Measurements from ENCODE around the gene ZNF512B. TPM values are rescaled to one million over a fixed set of nuclear protein-coding genes. Genes with fewer than 3 reads are reported as not detected.
"Not testable (repeated sequence)": the region's sequence is repeated elsewhere in the genome, so short reads cannot be mapped to it uniquely, and the experiment has no call there.

Gene ZNF512B
- total RNA-seq, 1 experiment from 2014 or later: 15.5 TPM

GRCh38 chr20:63926298-63926697 is 43.4 kb downstream of the ZNF512B start:
- H3K36me3 ChIP-seq (replicated peaks; ENCODE audit: control insufficient read depth, insufficient read depth, low read length): peaks cover 11% of the 10 kb centered on the region
- H3K27me3 ChIP-seq (ENCODE audit: control insufficient read depth, insufficient read depth, low read length): no peaks in the 10 kb centered on the region
- H3K4me3 ChIP-seq (ENCODE audit: insufficient read depth, low read depth, low read length): no peak overlapping the region
- no peak for DNase-seq

- DNase-seq: no peak
- no peaks in the 10 kb centered on the region for H3K27me3 ChIP-seq (ENCODE audit: control insufficient read depth, insufficient read depth, low read length)
- peaks cover 4% of the 10 kb centered on the region for H3K36me3 ChIP-seq (replicated peaks; ENCODE audit: control insufficient read depth, insufficient read depth, low read length)
- H3K4me3 ChIP-seq (ENCODE audit: insufficient read depth, low read depth, low read length): no peak overlapping the region
Observed at GRCh38 chr20:63924241-63924640, 45.5 kb downstream of the ZNF512B start.

GRCh38 chr20:63923651-63924050 is 46.1 kb downstream of the ZNF512B start:
- Histone ChIP-seq H3K36me3 (replicated peaks; ENCODE audit: control insufficient read depth, insufficient read depth, low read length) (peaks cover 3% of the 10 kb centered on the region), H3K4me3 (ENCODE audit: insufficient read depth, low read depth, low read length) (no peak overlapping the region), H3K27me3 (ENCODE audit: control insufficient read depth, insufficient read depth, low read length) (no peaks in the 10 kb centered on the region)
- DNase-seq: no peak

- Histone ChIP-seq H3K4me3 (ENCODE audit: insufficient read depth, low read depth, low read length) (no peak overlapping the region), H3K27me3 (ENCODE audit: control insufficient read depth, insufficient read depth, low read length) (no peaks in the 10 kb centered on the region), H3K36me3 (replicated peaks; ENCODE audit: control insufficient read depth, insufficient read depth, low read length) (no peaks in the 10 kb centered on the region; the same call in 1 of the 2 replicates)
- DNase-seq: peak; percentile 36
Observed at GRCh38 chr20:63920226-63920625, 49.5 kb downstream of the ZNF512B start.

GRCh38 chr20:63919130-63919529 is 50.6 kb downstream of the ZNF512B start:
- Histone ChIP-seq H3K4me3 (ENCODE audit: insufficient read depth, low read depth, low read length) (no peak overlapping the region), H3K27me3 (ENCODE audit: control insufficient read depth, insufficient read depth, low read length) (no peaks in the 10 kb centered on the region), H3K36me3 (replicated peaks; ENCODE audit: control insufficient read depth, insufficient read depth, low read length) (no peaks in the 10 kb centered on the region; the same call in 1 of the 2 replicates)
- no peak for DNase-seq

- Histone ChIP-seq H3K4me3 (ENCODE audit: insufficient read depth, low read depth, low read length) (no peak overlapping the region), H3K27me3 (ENCODE audit: control insufficient read depth, insufficient read depth, low read length) (no peaks in the 10 kb centered on the region), H3K36me3 (replicated peaks; ENCODE audit: control insufficient read depth, insufficient read depth, low read length) (no peaks in the 10 kb centered on the region; the same call in 1 of the 2 replicates)
- DNase-seq: no peak
Observed at GRCh38 chr20:63917811-63918210, 51.9 kb downstream of the ZNF512B start.

GRCh38 chr20:63916371-63916939 is 53.3 kb downstream of the ZNF512B start:
- DNase-seq; H3K36me3 ChIP-seq (replicated peaks; ENCODE audit: control insufficient read depth, insufficient read depth, low read length); H3K27me3 ChIP-seq (ENCODE audit: control insufficient read depth, insufficient read depth, low read length); H3K4me3 ChIP-seq (ENCODE audit: insufficient read depth, low read depth, low read length): not testable (repeated sequence)

GRCh38 chr20:63915471-63915870 is 54.3 kb downstream of the ZNF512B start:
- no peak for DNase-seq
- no peaks in the 10 kb centered on the region; the same call in 1 of the 2 replicates for H3K36me3 ChIP-seq (replicated peaks; ENCODE audit: control insufficient read depth, insufficient read depth, low read length)
- no peaks in the 10 kb centered on the region for H3K27me3 ChIP-seq (ENCODE audit: control insufficient read depth, insufficient read depth, low read length)

GRCh38 chr20:63913768-63914167 is 56.0 kb downstream of the ZNF512B start:
- H3K36me3 ChIP-seq (replicated peaks; ENCODE audit: control insufficient read depth, insufficient read depth, low read length): no peaks in the 10 kb centered on the region; the same call in 1 of the 2 replicates
- no peak for DNase-seq
- H3K27me3 ChIP-seq (ENCODE audit: control insufficient read depth, insufficient read depth, low read length): no peaks in the 10 kb centered on the region
- no peak overlapping the region for H3K4me3 ChIP-seq (ENCODE audit: insufficient read depth, low read depth, low read length)

More at GRCh38 chr20:63915471-63915870, 54.3 kb downstream of the ZNF512B start:
- H3K4me3 ChIP-seq (ENCODE audit: insufficient read depth, low read depth, low read length): no peak overlapping the region

- DNase-seq: peak; percentile 55
- no peaks in the 10 kb centered on the region for H3K36me3 ChIP-seq (replicated peaks; ENCODE audit: control insufficient read depth, insufficient read depth, low read length)
- H3K4me3 ChIP-seq (ENCODE audit: insufficient read depth, low read depth, low read length): no peak overlapping the region
- no peaks in the 10 kb centered on the region for H3K27me3 ChIP-seq (ENCODE audit: control insufficient read depth, insufficient read depth, low read length)
Observed at GRCh38 chr20:63911176-63911575, 58.6 kb downstream of the ZNF512B start.

- Histone ChIP-seq H3K27me3 (ENCODE audit: control insufficient read depth, insufficient read depth, low read length) (no peaks in the 10 kb centered on the region), H3K4me3 (ENCODE audit: insufficient read depth, low read depth, low read length) (no peak overlapping the region)
Observed at GRCh38 chr20:63908008-63908682, 61.6 kb downstream of the ZNF512B start.

More at GRCh38 chr20:63908008-63908682, 61.6 kb downstream of the ZNF512B start:
- no peak for DNase-seq
- H3K36me3 ChIP-seq (replicated peaks; ENCODE audit: control insufficient read depth, insufficient read depth, low read length): no peaks in the 10 kb centered on the region

Other genes with a start within 250 kb of the ZNF512B start
- 7.7 and 10.5 TPM in 2 replicates for gene LIME1, start 233.3 kb downstream of the ZNF512B start, total RNA-seq (2014; rRNA removed; shearing (Covaris generic))
- gene SLC2A4RG, start 230.2 kb downstream of the ZNF512B start, total RNA-seq (2014; rRNA removed; shearing (Covaris generic)): 38.3 and 62.2 TPM in 2 replicates
- 13.5 and 20.0 TPM in 2 replicates for gene ZBTB46, start 138.7 kb downstream of the ZNF512B start, total RNA-seq (2014; rRNA removed; shearing (Covaris generic))
- not detected in 2 replicates for gene ABHD16B, start 108.4 kb downstream of the ZNF512B start, total RNA-seq (2014; rRNA removed; shearing (Covaris generic))
- gene TPD52L2, start 104.7 kb downstream of the ZNF512B start, total RNA-seq (2014; rRNA removed; shearing (Covaris generic)): 76.0 and 79.3 TPM in 2 replicates
- 29.2 and 30.8 TPM in 2 replicates for gene DNAJC5, start 74.8 kb downstream of the ZNF512B start, total RNA-seq (2014; rRNA removed; shearing (Covaris generic))
- gene UCKL1, start 13.5 kb downstream of the ZNF512B start, total RNA-seq (2014; rRNA removed; shearing (Covaris generic)): 21.8 and 26.6 TPM in 2 replicates
- gene SAMD10, start 9.7 kb upstream of the ZNF512B start, total RNA-seq (2014; rRNA removed; shearing (Covaris generic)): 3.8 and 5.7 TPM in 2 replicates
- gene PRPF6, start 11.2 kb upstream of the ZNF512B start, total RNA-seq (2014; rRNA removed; shearing (Covaris generic)): 70.8 and 75.3 TPM in 2 replicates
- gene C20orf204, start 66.3 kb upstream of the ZNF512B start, total RNA-seq (2014; rRNA removed; shearing (Covaris generic)): 1.1 and 1.6 TPM in 2 replicates
- 0.52 and 1.2 TPM in 2 replicates for gene SOX18, start 79.7 kb upstream of the ZNF512B start, total RNA-seq (2014; rRNA removed; shearing (Covaris generic))
- gene TCEA2, start 93.3 kb upstream of the ZNF512B start, total RNA-seq (2014; rRNA removed; shearing (Covaris generic)): 27.3 and 29.4 TPM in 2 replicates
- 24.3 and 27.0 TPM in 2 replicates for gene RGS19, start 109.6 kb upstream of the ZNF512B start, total RNA-seq (2014; rRNA removed; shearing (Covaris generic))
- gene OPRL1, start 110.2 kb upstream of the ZNF512B start, total RNA-seq (2014; rRNA removed; shearing (Covaris generic)): 2.4 and 4.4 TPM in 2 replicates
- gene LKAAEAR1, start 114.5 kb upstream of the ZNF512B start, total RNA-seq (2014; rRNA removed; shearing (Covaris generic)): 0.45 TPM in 1 of 2 replicates, not detected in the other
- not detected in 2 replicates for gene NPBWR2, start 137.6 kb upstream of the ZNF512B start, total RNA-seq (2014; rRNA removed; shearing (Covaris generic))
- gene MYT1, start 194.5 kb upstream of the ZNF512B start, total RNA-seq (2014; rRNA removed; shearing (Covaris generic)): 0.69 and 2.1 TPM in 2 replicates